GM23338 (cell line): ENCODE results near the gene F2. TPM values are rescaled to one million over a fixed set of nuclear protein-coding genes. Genes with fewer than 3 reads are reported as not detected.
A peak's percentile ranks its signal among the peaks of the same experiment; 100 is the strongest.

Experiments
- ATAC-seq: fragments of 200-7000 bp; cut with Tn5 transposase; 3 replicates; pipeline ENCODE4 v1.9.1; 2020
- DNase-seq: peaks from one replicate; pipeline ENCODE4 v3.0.0-alpha.2; 2015; ENCODE audit warnings: low spot score
- H2AFZ ChIP-seq: fragments of 200-600 bp; sonication (generic); 2 replicates; pipeline ENCODE4 v1.8.0; 2016; ENCODE audit warnings: antibody characterized with exemption, mild to moderate bottlenecking, moderate library complexity
- H3F3A ChIP-seq: fragments of 200-600 bp; sonication (generic); replicated peaks from 2 replicates; pipeline ENCODE4 v1.8.0; 2017; ENCODE audit warnings: antibody characterized with exemption, mixed run types, low read depth
- H3K27ac ChIP-seq: fragments of 200-600 bp; sonication (generic); 2 replicates; pipeline ENCODE4 v1.6.1; 2016; ENCODE audit warnings: low read depth
- H3K27me3 ChIP-seq: fragments of 200-600 bp; sonication (generic); 2 replicates; pipeline ENCODE4 v1.8.0; 2016; ENCODE audit warnings: mild to moderate bottlenecking, mixed run types, moderate library complexity; ENCODE audit not compliant: insufficient read depth
- H3K36me3 ChIP-seq: fragments of 200-600 bp; sonication (generic); 2 replicates; pipeline ENCODE4 v1.8.0; 2016; ENCODE audit warnings: mild to moderate bottlenecking; ENCODE audit not compliant: insufficient read depth
- H3K4me1 ChIP-seq: fragments of 200-600 bp; sonication (generic); 2 replicates; pipeline ENCODE4 v1.8.0; 2016; ENCODE audit warnings: mild to moderate bottlenecking, moderate library complexity; ENCODE audit not compliant: insufficient read depth
- H3K4me2 ChIP-seq: fragments of 200-600 bp; sonication (generic); 2 replicates; pipeline ENCODE4 v1.7.1; 2017; ENCODE audit warnings: mixed run types
- H3K4me3 ChIP-seq: fragments of 200-600 bp; sonication (generic); 2 replicates; pipeline ENCODE4 v1.6.1; 2016; ENCODE audit warnings: mixed run types
- H3K79me2 ChIP-seq: fragments of 200-600 bp; sonication (generic); replicated peaks from 2 replicates; pipeline ENCODE4 v1.8.0; 2017; ENCODE audit warnings: mild to moderate bottlenecking; ENCODE audit not compliant: insufficient read depth
- H3K9me2 ChIP-seq: fragments of 200-600 bp; sonication (generic); 2 replicates; pipeline ENCODE4 v1.8.0; 2017; ENCODE audit not compliant: insufficient read depth
- H4K20me1 ChIP-seq: fragments of 200-600 bp; sonication (generic); replicated peaks from 2 replicates; pipeline ENCODE4 v1.8.0; 2017; ENCODE audit warnings: mild to moderate bottlenecking; ENCODE audit not compliant: insufficient read depth
- H3K27ac Mint-ChIP-seq: 2 replicates; pipeline ENCODE4 v1.8.0; 2020; ENCODE audit warnings: inconsistent platforms, mild to moderate bottlenecking, moderate library complexity, mixed read lengths
- H3K27me3 Mint-ChIP-seq: 3 replicates; pipeline ENCODE4 v1.8.0; 2022; ENCODE audit warnings: low read depth, mild to moderate bottlenecking, moderate library complexity, mixed read lengths, inconsistent platforms; ENCODE audit not compliant: insufficient read depth, poor library complexity
- H3K36me3 Mint-ChIP-seq: 3 replicates; pipeline ENCODE4 v1.8.0; 2021; ENCODE audit warnings: low read depth, mild to moderate bottlenecking, inconsistent platforms, moderate library complexity, mixed read lengths
- H3K4me1 Mint-ChIP-seq: 3 replicates; pipeline ENCODE4 v1.8.0; 2020; ENCODE audit warnings: mild to moderate bottlenecking, inconsistent platforms, mixed read lengths
- H3K4me3 Mint-ChIP-seq: 3 replicates; pipeline ENCODE4 v1.8.0; 2021; ENCODE audit warnings: moderate library complexity, mild to moderate bottlenecking, inconsistent platforms, mixed read lengths
- H3K9me3 Mint-ChIP-seq: 3 replicates; pipeline ENCODE4 v1.8.0; 2020; ENCODE audit warnings: moderate library complexity, mild to moderate bottlenecking, inconsistent platforms, mixed read lengths
- POLR2AphosphoS5 ChIP-seq: IDR thresholded peaks from 2 replicates; pipeline ENCODE4 v1.6.1; 2016; ENCODE audit warnings: antibody characterized with exemption, low read depth
- ZNF462 ChIP-seq: fragments of 250-450 bp; sonication (Bioruptor Pico); IDR thresholded peaks from 2 replicates; pipeline ENCODE4 v1.5.0; 2020; ENCODE audit warnings: mild to moderate bottlenecking, moderate library complexity
- polyA plus RNA-seq: library from polyadenylated mRNA; unstranded; fragments of >200 nt; fragmentation: Nextera tagmentation; extraction: Ambion mirVana; gene quantifications from 2 replicates; pipeline ENCODE4 v1.2.1, GENCODE V29; 2016
- total RNA-seq: library from RNA; depleted of rRNA; stranded (reverse); fragments of >200 nt; shearing (Covaris generic); gene quantifications from 2 replicates; pipeline ENCODE4 v1.2.3, GENCODE V29; 2014

The F2 gene
- total and polyA plus RNA-seq, 2 experiments from 2014 or later = 0.21 TPM; not detected in 1

GRCh38 chr11:46675288-46675851 is 43.6 kb upstream of the F2 start:
- peaks cover 20% of the 10 kb centered on the region for H3K36me3 Mint-ChIP-seq
- DNase-seq = no peak
- peak overlapping the region; percentile 91; the same call in 1 of the 2 replicates for H3K27ac Mint-ChIP-seq

More at GRCh38 chr11:46675288-46675851, 43.6 kb upstream of the F2 start:
- H3K4me3 ChIP-seq = no peak overlapping the region
- H3F3A ChIP-seq = peaks cover 5% of the 10 kb centered on the region; the same call in 1 of the 2 replicates
- no peaks in the 10 kb centered on the region for H3K9me3 Mint-ChIP-seq
- no peaks in the 10 kb centered on the region for H3K79me2 ChIP-seq
- TF ChIP-seq POLR2AphosphoS5 = no peak
- TF ChIP-seq ZNF462 (CRISPR knock-in tag) = no peak
- H3K36me3 ChIP-seq = peaks cover 6% of the 10 kb centered on the region; the same call in 1 of the 2 replicates
- no peaks in the 10 kb centered on the region for H3K9me2 ChIP-seq
- H3K27me3 Mint-ChIP-seq = peaks cover 8% of the 10 kb centered on the region
- H3K4me3 Mint-ChIP-seq = no peak overlapping the region
- H2AFZ ChIP-seq = no peak overlapping the region
- no peaks in the 10 kb centered on the region for H4K20me1 ChIP-seq
- H3K4me1 ChIP-seq = peaks cover 19% of the 10 kb centered on the region
- peak; percentile 6 for ATAC-seq
- peaks cover 20% of the 10 kb centered on the region for H3K4me1 Mint-ChIP-seq
- H3K27ac ChIP-seq = peak overlapping the region; percentile 86
- no peak overlapping the region for H3K4me2 ChIP-seq
- no peaks in the 10 kb centered on the region for H3K27me3 ChIP-seq
